Heart left ventricle (tissue), 13 donors: ENCODE data around the gene PLEKHM3.

Experiments
- POLR2A ChIP-seq, 2 donors: fragments of 450-650 bp; IDR thresholded peaks; one replicate each; pipeline ENCODE4 v1.6.1; 2017; ENCODE audit warnings: antibody characterized with exemption in 2 of 2, mild to moderate bottlenecking in 2 of 2, moderate library complexity in 2 of 2
- TF ChIP-seq, protein P1 (sequence below), 12 donors: fragments of 200-600 bp; sonication (generic) in 4 of 12; IDR thresholded peaks; one replicate each; pipeline versions ENCODE4 v1.5.0 to v1.8.0; 2018 to 2022; ENCODE audit warnings: antibody characterized with exemption in 12 of 12, mild to moderate bottlenecking in 5 of 12
- donor health status: ischemic (EF 13 %, LVEDD 7.1; RV severe dilation, severe dysfunction).
- donor health status: DM: no; HTN: yes; CAD: no.
- donor health status: DM: no; HTN: no; CAD: no.
- donor health status: ischemic (EF 25% LVEDD 6.9; RV normal size, moderate dysfunction).
- donor health status: ischemic (EF 25% LVEDD 5.7; RV mildly dilated, moderate dysfunction).
- donor health status: ischemic (EF 35%, LVEDD 5.7; RV mildly dilated, moderate dysfunction).
- donor health status: nonischemic (EF 11% LVEDD 7.7; RV severe dilation, severe dysfunction).
- donor health status: DM: yes; HTN: yes; CAD: no.
- donor health status: PGD.
- donor health status: ischemic (EF 29% LVEDD 5.4; RV normal size, mild dysfunction).
- donor health status: nonischemic (EF 23%, LVEDD 6.1; RV moderate dilation, normal function).

- TF ChIP-seq POLR2A (IDR thresholded peaks at IDR 0.05) = no peak
- TF ChIP-seq, protein P1, sequence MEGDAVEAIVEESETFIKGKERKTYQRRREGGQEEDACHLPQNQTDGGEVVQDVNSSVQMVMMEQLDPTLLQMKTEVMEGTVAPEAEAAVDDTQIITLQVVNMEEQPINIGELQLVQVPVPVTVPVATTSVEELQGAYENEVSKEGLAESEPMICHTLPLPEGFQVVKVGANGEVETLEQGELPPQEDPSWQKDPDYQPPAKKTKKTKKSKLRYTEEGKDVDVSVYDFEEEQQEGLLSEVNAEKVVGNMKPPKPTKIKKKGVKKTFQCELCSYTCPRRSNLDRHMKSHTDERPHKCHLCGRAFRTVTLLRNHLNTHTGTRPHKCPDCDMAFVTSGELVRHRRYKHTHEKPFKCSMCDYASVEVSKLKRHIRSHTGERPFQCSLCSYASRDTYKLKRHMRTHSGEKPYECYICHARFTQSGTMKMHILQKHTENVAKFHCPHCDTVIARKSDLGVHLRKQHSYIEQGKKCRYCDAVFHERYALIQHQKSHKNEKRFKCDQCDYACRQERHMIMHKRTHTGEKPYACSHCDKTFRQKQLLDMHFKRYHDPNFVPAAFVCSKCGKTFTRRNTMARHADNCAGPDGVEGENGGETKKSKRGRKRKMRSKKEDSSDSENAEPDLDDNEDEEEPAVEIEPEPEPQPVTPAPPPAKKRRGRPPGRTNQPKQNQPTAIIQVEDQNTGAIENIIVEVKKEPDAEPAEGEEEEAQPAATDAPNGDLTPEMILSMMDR (IDR thresholded peaks at IDR 0.05) = no peak
These were observed 238.3 kb downstream of the PLEKHM3 start for GRCh38 chr2:207787017-207787416.
